Thyroid gland (tissue), 4 donors: ENCODE results near the gene YTHDF1. TPM values are rescaled to one million over a fixed set of nuclear protein-coding genes. Genes with fewer than 3 reads are reported as not detected.

ENCODE experiments used
- DNase-seq, 2 donors: peaks; one replicate each; pipeline ENCODE4 v3.0.0-alpha.2; 2019
- H3K27ac ChIP-seq, 3 donors: fragments of 200-600 bp; sonication (generic); 1 replicate in 2 of 3; 2 replicates in 1 of 3; pipeline ENCODE4 v1.5.1; 2016 to 2019; ENCODE audit warnings: mild to moderate bottlenecking in 1 of 3, moderate library complexity in 1 of 3
- H3K27me3 ChIP-seq: fragments of 200-600 bp; sonication (generic); one replicate; pipeline ENCODE4 v1.5.1; 2019
- H3K36me3 ChIP-seq, 2 donors: fragments of 200-600 bp; sonication (generic); one replicate each; pipeline ENCODE4 v1.5.1; 2016 to 2019
- H3K4me1 ChIP-seq, 2 donors: fragments of 200-600 bp; sonication (generic); one replicate each; pipeline ENCODE4 v1.5.1; 2017 to 2019
- H3K4me3 ChIP-seq, 3 donors: fragments of 200-600 bp; sonication (generic); replicated peaks in 1 of 3; 1 replicate in 2 of 3; 2 replicates in 1 of 3; pipeline ENCODE4 v1.5.1; 2016; ENCODE audit warnings: mild to moderate bottlenecking in 1 of 3
- H3K9me3 ChIP-seq: fragments of 200-600 bp; sonication (generic); one replicate; pipeline ENCODE4 v1.5.1; 2017
- CTCF ChIP-seq, 6 experiments: fragments of 200-600 bp in 3 of 6; fragments of 450-650 bp in 3 of 6; sonication (generic) in 3 of 6; IDR thresholded peaks; one replicate each; pipeline ENCODE4 v1.5.1; 2016 to 2019; ENCODE audit warnings: antibody characterized with exemption in 6 of 6, mild to moderate bottlenecking in 2 of 6, inconsistent platforms in 1 of 6, moderate library complexity in 1 of 6
- POLR2A ChIP-seq, 2 donors: fragments of 450-650 bp; IDR thresholded peaks; one replicate each; pipeline ENCODE4 v1.6.1; 2017; ENCODE audit warnings: antibody characterized with exemption in 2 of 2, mild to moderate bottlenecking in 2 of 2, moderate library complexity in 1 of 2
- WGBS, 2 donors: methylation state at CpG; one replicate each; pipeline ENCODE4 v1.1.5; 2017; 5-methylcytosine and 5-hydroxymethylcytosine counted together
- intact Hi-C: fragments of 100-400 bp; cut with DNase I; formaldehyde crosslinking; loops from one replicate; pipeline ENCODE4 v1.15.1; 2023
- total RNA-seq, 4 donors: library from RNA; depleted of rRNA; stranded (reverse); fragments of >200 nt; gene quantifications; one replicate each; pipeline ENCODE4 v1.2.3, GENCODE V29; 2016

YTHDF1 gene
- total RNA-seq, 4 donors from 2014 or later, result 41.3 to 54.2 (median 43.4) TPM

- Histone ChIP-seq H3K4me1 (no peaks in the 10 kb centered on the region), H3K27ac (no peak overlapping the region), H3K9me3 (no peaks in the 10 kb centered on the region), H3K4me3 (no peak overlapping the region), H3K36me3 (no peaks in the 10 kb centered on the region), H3K27me3 (no peaks in the 10 kb centered on the region)
- intact Hi-C loops, result no loop called here
- no peak for TF ChIP-seq CTCF (IDR thresholded peaks at IDR 0.05)
- no peak for TF ChIP-seq POLR2A (IDR thresholded peaks at IDR 0.05)
- 19 to 26% methylated on average over 3 of the region's 3 CpGs for WGBS, 2 donors
- no peak for DNase-seq
Measured at GRCh38 chr20:63154395-63154794, 61.5 kb downstream of the YTHDF1 start.

- Histone ChIP-seq H3K27ac (no peak overlapping the region), H3K9me3 (no peaks in the 10 kb centered on the region), H3K36me3 (no peaks in the 10 kb centered on the region), H3K4me3 (no peak overlapping the region), H3K4me1 (no peaks in the 10 kb centered on the region), H3K27me3 (no peaks in the 10 kb centered on the region)
- 74 to 82% methylated on average over 15 to 16 of the region's 16 CpGs for WGBS, 2 donors
- DNase-seq, result no peak
- TF ChIP-seq CTCF (IDR thresholded peaks at IDR 0.05), result no peak
- no peak for TF ChIP-seq POLR2A (IDR thresholded peaks at IDR 0.05)
- intact Hi-C loops, result no loop called here
Measured at GRCh38 chr20:63153254-63154221, 62.4 kb downstream of the YTHDF1 start.

DNA sequence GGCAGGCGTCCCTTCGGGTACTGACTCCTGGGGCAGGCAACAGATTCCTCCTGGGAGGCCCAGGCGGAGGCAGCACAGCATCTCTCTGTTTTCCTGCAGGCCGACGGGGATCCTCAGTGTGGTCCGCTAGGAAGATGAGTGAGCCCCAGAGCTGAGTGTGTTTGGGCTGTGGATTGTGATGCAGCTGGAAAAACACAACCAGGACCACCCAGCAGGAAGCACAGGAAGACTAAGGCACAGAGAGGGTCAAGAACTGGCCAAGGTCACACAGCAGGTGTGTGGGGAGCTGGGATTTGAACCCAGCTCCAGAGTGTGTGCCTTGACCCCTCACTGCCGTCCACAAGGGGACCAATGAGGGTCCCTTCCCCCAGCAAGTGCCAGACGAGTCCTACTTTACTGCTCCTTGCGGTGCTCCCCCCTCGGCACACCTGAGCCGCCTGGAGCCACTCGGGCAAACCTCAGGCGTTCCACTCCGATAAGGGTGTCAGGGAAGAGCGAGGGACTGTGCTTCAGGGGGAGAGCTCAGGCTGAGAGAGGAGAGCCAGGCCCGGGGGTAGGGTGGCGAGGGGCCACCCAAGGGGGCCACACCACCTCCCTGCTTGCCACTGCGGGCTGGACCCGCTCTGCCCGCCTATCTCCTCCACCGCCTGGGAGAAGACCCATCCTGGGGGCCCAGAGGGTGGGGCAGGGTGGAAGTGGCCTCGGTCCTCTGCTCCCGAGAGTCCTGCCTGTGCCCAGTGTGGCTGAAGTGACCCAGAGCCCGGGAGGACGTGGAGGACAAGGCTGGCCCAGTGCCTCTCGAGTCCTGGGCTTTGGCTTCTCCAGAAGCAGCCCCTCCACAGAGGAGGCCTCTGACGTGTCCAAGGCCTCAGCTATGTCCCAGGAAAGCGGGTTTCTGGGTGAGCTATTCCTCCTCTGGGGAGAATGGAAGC, 63.3 kb downstream of the YTHDF1 start:
- Histone ChIP-seq H3K27ac (no peak overlapping the region), H3K4me1 (no peaks in the 10 kb centered on the region), H3K36me3 (no peaks in the 10 kb centered on the region), H3K27me3 (no peaks in the 10 kb centered on the region), H3K4me3 (no peak overlapping the region), H3K9me3 (no peaks in the 10 kb centered on the region)
- intact Hi-C loops, result no loop called here
- no peak for DNase-seq
- 53 to 67% methylated on average over 10 to 27 of the region's 28 CpGs for WGBS, 2 donors
- TF ChIP-seq POLR2A (IDR thresholded peaks at IDR 0.05) (no peak), CTCF (IDR thresholded peaks at IDR 0.05) (no peak)

GRCh38 chr20:63151554-63152321, 64.2 kb downstream of the YTHDF1 start:
- TF ChIP-seq POLR2A (IDR thresholded peaks at IDR 0.05), result no peak
- TF ChIP-seq CTCF (IDR thresholded peaks at IDR 0.05), result no peak
- Histone ChIP-seq H3K4me1 (no peaks in the 10 kb centered on the region), H3K36me3 (no peaks in the 10 kb centered on the region), H3K27ac (no peak overlapping the region), H3K27me3 (no peaks in the 10 kb centered on the region), H3K9me3 (no peaks in the 10 kb centered on the region), H3K4me3 (no peak overlapping the region)
- intact Hi-C loops, result no loop called here
- DNase-seq, result no peak
- 43 to 53% methylated on average over 28 to 31 of the region's 40 CpGs for WGBS, 2 donors
